ENCODE data around the gene TUBGCP3.

Gene TUBGCP3

DNA sequence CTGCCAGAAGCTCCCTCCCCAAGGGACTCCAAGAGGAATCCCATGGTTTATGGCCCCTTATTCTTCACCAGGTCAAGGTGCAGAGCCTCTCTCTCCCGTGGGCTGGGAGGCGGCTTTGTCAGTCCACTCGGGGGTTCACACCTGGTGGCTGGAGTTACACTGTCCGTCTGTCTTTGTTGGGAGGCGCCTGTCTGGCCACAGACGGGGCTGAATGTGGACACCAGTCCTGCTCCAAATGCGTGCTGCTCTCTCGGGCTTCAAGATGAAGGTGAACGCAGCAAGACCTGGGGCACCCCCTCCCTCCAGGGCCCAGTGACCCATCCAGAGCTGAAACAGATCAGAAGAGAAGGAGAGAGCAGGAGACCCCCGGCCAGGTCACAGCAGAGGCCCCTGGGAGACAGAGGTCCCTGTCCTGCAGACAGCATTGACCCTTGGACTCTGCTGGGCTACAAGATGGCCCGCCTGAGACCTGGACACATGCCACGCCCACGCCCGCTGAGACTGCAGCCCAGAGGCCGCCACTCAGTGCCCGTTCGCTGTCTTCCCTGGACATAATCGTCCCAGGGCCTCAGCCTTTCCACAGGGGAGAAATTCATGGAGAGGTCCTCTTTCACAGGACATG lies 29.9 kb upstream of the TUBGCP3 start:
- FAIRE-seq = no peak

GRCh38 chr13:112616586-112617362 lies 28.8 kb upstream of the TUBGCP3 start:
- FAIRE-seq = no peak

More for the DNA sequence above, 29.9 kb upstream of the TUBGCP3 start:
- DNase-seq (ENCODE audit: insufficient read length, low spot score) = no peak

GRCh38 chr13:112615391-112615790 lies 27.4 kb upstream of the TUBGCP3 start:
- no peak for FAIRE-seq
- no peak for DNase-seq (ENCODE audit: insufficient read length, low spot score)

More at GRCh38 chr13:112616586-112617362, 28.8 kb upstream of the TUBGCP3 start:
- DNase-seq (ENCODE audit: insufficient read length, low spot score) = peak; percentile 45

- no peak for DNase-seq (ENCODE audit: insufficient read length, low spot score)
- no peak for FAIRE-seq
Observed at GRCh38 chr13:112614835-112615234, 26.9 kb upstream of the TUBGCP3 start.

- DNase-seq (ENCODE audit: insufficient read length, low spot score) (no peak), FAIRE-seq (no peak)
Observed at GRCh38 chr13:112608212-112608611, 20.3 kb upstream of the TUBGCP3 start.

DNA sequence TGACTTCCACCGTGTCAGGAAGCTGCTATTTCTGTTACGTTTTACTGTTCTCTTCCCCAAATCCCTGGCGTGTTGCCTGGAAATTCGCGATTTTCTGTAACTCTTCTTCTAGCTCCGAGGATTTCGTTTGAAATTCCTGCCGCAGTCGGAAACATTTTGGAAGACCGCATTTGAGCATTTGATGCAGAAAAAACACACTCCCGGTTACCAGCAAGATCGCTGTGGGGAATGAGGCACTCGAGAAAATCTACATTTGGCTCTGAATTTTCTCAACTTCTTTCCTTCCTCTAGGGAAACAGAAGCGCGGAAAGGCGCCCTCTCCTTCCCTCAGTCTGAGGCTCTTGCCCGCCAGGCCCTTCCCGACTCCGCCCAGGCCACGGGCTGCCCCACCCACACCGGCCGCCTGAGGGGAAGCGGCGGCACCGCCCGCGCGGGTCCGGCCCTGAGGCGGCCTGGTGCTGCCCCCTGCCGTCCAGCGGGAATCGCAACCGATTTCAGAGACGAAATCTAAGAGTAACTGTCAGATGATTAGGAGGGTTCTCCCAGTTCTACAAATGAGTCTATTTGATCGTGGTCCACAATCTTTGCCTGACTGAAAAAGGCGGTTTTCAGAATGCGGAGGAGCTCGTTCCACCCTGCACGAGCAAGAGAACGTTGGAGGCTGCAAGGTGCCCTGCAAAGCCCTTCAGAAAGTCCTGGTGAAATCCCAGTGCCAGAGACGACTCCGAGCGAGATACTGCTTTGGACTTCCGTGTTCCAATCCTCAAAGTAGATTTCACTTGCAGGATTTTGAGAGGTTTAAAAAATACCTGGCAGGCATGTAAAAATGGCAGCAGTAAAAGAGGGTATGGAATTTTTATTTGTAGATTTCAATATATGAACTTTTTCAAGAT lies 18.4 kb upstream of the TUBGCP3 start:
- DNase-seq (ENCODE audit: insufficient read length, low spot score) = peak; percentile 78
- FAIRE-seq = peak; percentile 49

DNA sequence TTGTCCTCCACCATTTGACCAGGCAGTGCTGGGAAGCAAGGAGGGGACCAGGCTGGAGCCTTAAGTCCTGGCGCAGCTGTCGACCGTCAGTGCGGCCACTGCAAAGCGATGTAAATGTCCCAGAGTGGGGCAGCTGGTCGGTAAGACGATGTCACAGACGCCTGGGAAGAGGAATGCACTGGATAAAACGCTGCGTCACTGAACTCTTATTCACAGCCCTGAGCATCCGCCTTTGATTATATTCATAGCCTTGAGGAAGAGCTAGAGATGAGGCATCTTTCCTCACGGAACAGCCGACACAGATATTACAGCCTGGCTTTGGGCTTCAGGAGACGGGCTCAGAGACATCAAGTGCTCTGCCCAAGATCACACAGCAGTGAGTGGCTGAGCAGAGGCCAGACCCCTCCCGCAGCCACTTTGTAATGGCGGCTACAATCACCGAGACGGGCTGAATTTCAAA lies 17.6 kb upstream of the TUBGCP3 start:
- no peak for FAIRE-seq
- DNase-seq (ENCODE audit: insufficient read length, low spot score) = no peak

GRCh38 chr13:112603641-112604225 lies 15.8 kb upstream of the TUBGCP3 start:
- FAIRE-seq = no peak
- no peak for DNase-seq (ENCODE audit: insufficient read length, low spot score)

- DNase-seq (ENCODE audit: insufficient read length, low spot score) (no peak), FAIRE-seq (no peak)
Observed at GRCh38 chr13:112602189-112602588, 14.2 kb upstream of the TUBGCP3 start.

DNA sequence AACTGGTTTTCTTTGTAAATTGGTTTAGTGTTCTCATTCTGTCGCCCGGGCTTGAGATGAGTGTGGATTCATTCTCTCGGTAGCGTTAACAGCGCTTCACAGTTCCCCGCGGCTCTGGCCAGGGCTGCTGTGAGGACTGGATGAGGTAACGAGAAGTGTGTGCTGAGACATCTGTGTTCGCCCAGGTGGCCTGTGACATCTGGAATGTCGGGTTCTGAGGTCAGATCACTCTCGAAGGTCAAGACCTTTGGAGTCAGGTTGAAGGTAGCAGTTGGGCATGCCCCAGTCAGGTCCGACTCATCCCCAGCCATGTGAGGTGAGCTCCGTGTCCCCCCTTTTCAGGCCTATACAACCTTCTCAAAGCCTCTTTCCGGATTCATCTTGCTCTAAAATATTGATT lies 13.4 kb upstream of the TUBGCP3 start:
- DNase-seq (ENCODE audit: insufficient read length, low spot score) = no peak

DNA sequence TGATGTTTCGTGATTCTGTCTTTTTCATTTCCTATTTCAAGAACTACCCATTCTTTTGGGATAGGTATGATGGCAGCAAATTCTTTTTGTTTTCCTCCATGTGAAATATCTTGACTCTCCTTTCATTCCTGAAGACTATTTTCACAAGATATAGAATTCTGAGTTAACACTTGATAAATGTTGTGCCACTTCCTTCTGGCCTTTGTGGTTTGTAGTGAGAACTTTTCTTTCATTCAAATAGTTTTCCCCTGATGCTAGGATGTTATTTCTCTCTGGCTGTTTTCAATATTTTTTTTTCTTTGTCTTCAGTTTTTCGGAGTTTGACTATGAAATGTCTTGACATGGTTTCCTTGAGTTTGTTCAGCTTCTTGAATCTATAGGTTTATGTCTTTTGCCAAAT lies 8.3 kb upstream of the TUBGCP3 start:
- no peak for FAIRE-seq
- no peak for DNase-seq (ENCODE audit: insufficient read length, low spot score)

More for the DNA sequence above, 13.4 kb upstream of the TUBGCP3 start:
- no peak for FAIRE-seq

GRCh38 chr13:112592647-112593046 lies 4.7 kb upstream of the TUBGCP3 start:
- FAIRE-seq = no peak
- no peak for DNase-seq (ENCODE audit: insufficient read length, low spot score)

- FAIRE-seq = no peak
- no peak for DNase-seq (ENCODE audit: insufficient read length, low spot score)
Observed at GRCh38 chr13:112592181-112592580, 4.2 kb upstream of the TUBGCP3 start.

DNA sequence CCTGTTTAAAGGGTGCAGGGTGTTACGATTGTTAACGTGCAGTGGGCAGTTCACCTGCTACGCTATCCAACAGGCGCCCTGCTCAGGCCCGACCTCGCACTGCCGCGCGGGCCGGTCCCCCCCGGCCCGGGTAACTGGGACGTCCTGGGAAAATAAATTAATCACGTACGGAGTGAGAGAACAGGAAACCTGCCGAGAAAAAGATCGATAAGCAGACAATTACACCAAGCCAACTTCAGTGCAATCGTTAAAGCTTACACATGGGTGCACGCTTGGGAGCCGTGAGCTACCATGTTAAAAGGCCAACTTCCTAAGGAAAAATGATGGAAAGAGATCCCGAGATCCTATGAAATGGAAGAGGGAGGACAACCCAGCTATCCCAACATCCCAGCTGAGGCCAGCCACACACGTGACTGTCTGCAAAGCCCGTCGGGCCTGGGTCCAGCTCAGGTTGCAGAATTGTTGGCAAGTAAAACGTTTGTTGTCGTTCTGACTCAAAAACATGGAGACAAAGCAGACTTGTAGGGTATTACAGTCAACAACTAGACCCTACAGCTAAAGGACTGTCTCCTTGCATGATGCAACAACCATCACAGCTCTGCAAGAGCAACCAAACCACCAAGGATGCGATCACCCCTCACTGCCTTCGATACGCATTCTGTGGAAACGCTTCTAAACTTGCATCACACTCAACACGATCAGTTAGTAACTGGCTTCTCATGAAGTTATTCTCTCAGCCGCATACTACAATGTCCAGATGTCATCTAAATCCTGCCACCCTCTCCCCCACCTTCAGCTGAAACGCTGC lies 741 bp upstream of the TUBGCP3 start:
- peak; percentile 23 for FAIRE-seq

GRCh38 chr13:112587212-112587763 lies 665 bp downstream of the TUBGCP3 start:
- no peak for FAIRE-seq
- peak; percentile 74 for DNase-seq (ENCODE audit: insufficient read length, low spot score)

More for the DNA sequence above, 741 bp upstream of the TUBGCP3 start:
- no peak for DNase-seq (ENCODE audit: insufficient read length, low spot score)

- no peak for FAIRE-seq
Observed at GRCh38 chr13:112586334-112586960, 1.5 kb downstream of the TUBGCP3 start.

GRCh38 chr13:112583592-112584277 lies 4.2 kb downstream of the TUBGCP3 start:
- no peak for DNase-seq (ENCODE audit: insufficient read length, low spot score)

More at GRCh38 chr13:112586334-112586960, 1.5 kb downstream of the TUBGCP3 start:
- DNase-seq (ENCODE audit: insufficient read length, low spot score) = no peak

DNA sequence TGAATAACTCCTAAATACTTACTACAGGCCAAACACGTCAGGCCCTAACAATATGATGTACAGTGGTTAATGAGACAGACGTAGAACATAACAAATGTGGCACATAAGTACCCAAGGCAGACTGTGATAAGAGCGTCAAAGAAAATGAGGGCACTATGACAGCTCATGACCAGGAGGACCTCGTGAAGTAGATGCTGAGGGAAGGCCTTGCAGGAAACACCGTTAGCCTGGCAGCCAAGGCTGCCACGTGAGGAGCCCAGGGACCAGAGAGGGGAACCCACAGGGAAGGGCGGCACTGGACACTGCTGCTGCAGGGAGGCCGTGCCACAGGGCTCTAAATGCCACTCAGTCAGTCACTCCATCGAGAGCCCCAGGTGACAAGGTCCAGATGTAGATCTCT lies 5.7 kb downstream of the TUBGCP3 start:
- FAIRE-seq (no peak), DNase-seq (ENCODE audit: insufficient read length, low spot score) (no peak)

More at GRCh38 chr13:112583592-112584277, 4.2 kb downstream of the TUBGCP3 start:
- no peak for FAIRE-seq

All from HTR-8/SVneo (cell line).